WTC11 (cell line): ENCODE measurements around the gene EEF2.

Source experiments
- CBFB ChIP-seq: sonication (generic); formaldehyde crosslinking; IDR thresholded peaks from 2 replicates; pipeline ENCODE4 v1.8.1; 2022; ENCODE audit warnings: mild to moderate bottlenecking, low read depth, missing genetic modification reagents
- CTCF ChIP-seq: fragments of 200-600 bp; IDR thresholded peaks from 2 replicates; pipeline ENCODE4 v1.8.0; 2022; ENCODE audit warnings: antibody characterized with exemption
- ESRRA ChIP-seq: sonication (generic); formaldehyde crosslinking; IDR thresholded peaks from 2 replicates; pipeline ENCODE4 v1.8.1; 2022; ENCODE audit warnings: mild to moderate bottlenecking, missing genetic modification reagents, borderline replicate concordance
- FOXK1 ChIP-seq: sonication (generic); formaldehyde crosslinking; IDR thresholded peaks from 2 replicates; pipeline ENCODE4 v1.8.0; 2022; ENCODE audit warnings: mild to moderate bottlenecking, moderate library complexity, missing genetic modification reagents
- JUN ChIP-seq: sonication (generic); formaldehyde crosslinking; IDR thresholded peaks from 2 replicates; pipeline ENCODE4 v1.8.0; 2023; ENCODE audit warnings: mild to moderate bottlenecking, missing genetic modification reagents
- KAT7 ChIP-seq: sonication (generic); formaldehyde crosslinking; IDR thresholded peaks from 2 replicates; pipeline ENCODE4 v1.8.1; 2023; ENCODE audit warnings: missing genetic modification reagents, mild to moderate bottlenecking, borderline replicate concordance
- MYBL2 ChIP-seq: sonication (generic); formaldehyde crosslinking; IDR thresholded peaks from 2 replicates; pipeline ENCODE4 v1.8.1; 2023; ENCODE audit warnings: mild to moderate bottlenecking, moderate library complexity, missing genetic modification reagents
- SP1 ChIP-seq: sonication (generic); formaldehyde crosslinking; conservative IDR thresholded peaks from 2 replicates; pipeline ENCODE4 v1.8.1; 2022; ENCODE audit warnings: missing genetic modification reagents
- TCF7 ChIP-seq: sonication (generic); formaldehyde crosslinking; IDR thresholded peaks from 2 replicates; pipeline ENCODE4 v1.8.0; 2022; ENCODE audit warnings: mild to moderate bottlenecking, low read depth, missing genetic modification reagents, moderate library complexity
- ZNF416 ChIP-seq: fragments of 250-450 bp; sonication (Bioruptor Pico); IDR thresholded peaks from 2 replicates; pipeline ENCODE4 v1.9.0; 2021; ENCODE audit warnings: mild to moderate bottlenecking, inconsistent platforms
- ZNF671 ChIP-seq: fragments of 250-450 bp; sonication (Bioruptor Pico); IDR thresholded peaks from 2 replicates; pipeline ENCODE4 v1.8.0; 2021; ENCODE audit warnings: mild to moderate bottlenecking

DNA sequence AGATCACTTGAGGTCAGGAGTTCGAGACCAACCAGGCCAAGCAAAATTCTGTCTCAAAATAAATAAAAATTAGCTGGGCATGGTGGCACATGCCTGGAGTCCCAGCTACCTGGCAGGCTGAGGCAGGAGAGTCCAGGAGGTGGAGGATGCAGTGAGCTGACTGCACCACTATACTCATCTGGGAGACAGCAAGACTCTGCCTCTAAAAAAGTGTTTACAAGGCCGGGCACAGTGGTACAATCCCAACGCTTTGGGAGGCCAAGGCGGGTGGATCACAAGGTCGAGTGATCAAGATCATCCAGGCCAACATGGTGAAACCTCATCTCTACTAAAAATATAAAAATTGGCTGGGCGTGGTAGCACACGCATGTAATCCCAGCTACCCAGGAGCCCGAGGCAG, 10.1 kb downstream of the EEF2 start:
- TF ChIP-seq ZNF671 (CRISPR knock-in tag), result no peak
- no peak for TF ChIP-seq CTCF
- no peak for TF ChIP-seq SP1
- no peak for TF ChIP-seq TCF7 (CRISPR knock-in tag)
- no peak for TF ChIP-seq FOXK1 (CRISPR knock-in tag)
- TF ChIP-seq MYBL2 (CRISPR knock-in tag), result no peak
- TF ChIP-seq CBFB (CRISPR knock-in tag), result no peak
- no peak for TF ChIP-seq JUN (CRISPR knock-in tag)
- TF ChIP-seq KAT7, result no peak
- no peak for TF ChIP-seq ESRRA (CRISPR knock-in tag)
- TF ChIP-seq ZNF416 (CRISPR knock-in tag), result peak; percentile 12; the same call in 1 of the 2 replicates
